ENCODE results near the gene LRPAP1. TPM values are rescaled to one million over a fixed set of nuclear protein-coding genes. Genes with fewer than 3 reads are reported as not detected.
"Not testable (repeated sequence)": the region's sequence is repeated elsewhere in the genome, so short reads cannot be mapped to it uniquely, and the experiment has no call there.

Gene LRPAP1
- total RNA-seq, 1 donor from 2014 or later, result 195 TPM

DNA sequence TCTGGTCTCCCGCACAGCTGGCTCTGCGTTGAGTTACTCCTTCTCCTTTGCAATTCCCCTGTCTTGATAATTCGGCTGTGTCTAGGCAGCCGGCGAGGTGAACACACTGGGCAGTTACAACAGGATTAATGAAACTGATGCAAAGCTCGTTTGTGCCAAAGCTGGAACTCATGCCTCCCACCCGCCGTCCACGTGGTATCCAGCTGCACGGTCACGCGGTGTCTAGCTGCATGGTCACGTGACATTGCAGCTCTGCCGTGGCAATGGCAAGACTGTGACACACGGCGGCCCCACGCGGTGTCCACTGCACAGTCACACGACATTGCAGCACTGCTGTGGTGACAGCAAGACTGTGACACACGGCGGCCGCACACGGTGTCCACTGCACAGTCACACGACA lies 31.2 kb upstream of the LRPAP1 start:
- no peaks in the 10 kb centered on the region for H3K27me3 ChIP-seq
- ATAC-seq, result no peak
- no peaks in the 10 kb centered on the region for H3K36me3 ChIP-seq
- TF ChIP-seq, protein P1, sequence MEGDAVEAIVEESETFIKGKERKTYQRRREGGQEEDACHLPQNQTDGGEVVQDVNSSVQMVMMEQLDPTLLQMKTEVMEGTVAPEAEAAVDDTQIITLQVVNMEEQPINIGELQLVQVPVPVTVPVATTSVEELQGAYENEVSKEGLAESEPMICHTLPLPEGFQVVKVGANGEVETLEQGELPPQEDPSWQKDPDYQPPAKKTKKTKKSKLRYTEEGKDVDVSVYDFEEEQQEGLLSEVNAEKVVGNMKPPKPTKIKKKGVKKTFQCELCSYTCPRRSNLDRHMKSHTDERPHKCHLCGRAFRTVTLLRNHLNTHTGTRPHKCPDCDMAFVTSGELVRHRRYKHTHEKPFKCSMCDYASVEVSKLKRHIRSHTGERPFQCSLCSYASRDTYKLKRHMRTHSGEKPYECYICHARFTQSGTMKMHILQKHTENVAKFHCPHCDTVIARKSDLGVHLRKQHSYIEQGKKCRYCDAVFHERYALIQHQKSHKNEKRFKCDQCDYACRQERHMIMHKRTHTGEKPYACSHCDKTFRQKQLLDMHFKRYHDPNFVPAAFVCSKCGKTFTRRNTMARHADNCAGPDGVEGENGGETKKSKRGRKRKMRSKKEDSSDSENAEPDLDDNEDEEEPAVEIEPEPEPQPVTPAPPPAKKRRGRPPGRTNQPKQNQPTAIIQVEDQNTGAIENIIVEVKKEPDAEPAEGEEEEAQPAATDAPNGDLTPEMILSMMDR (IDR thresholded peaks at IDR 0.05), result no peak
- no peak overlapping the region for H3K4me3 ChIP-seq
- H3K9me3 ChIP-seq, result no peaks in the 10 kb centered on the region
- no peak for DNase-seq
- intact Hi-C loops (cut with DNase I), result no loop called here
- no peaks in the 10 kb centered on the region for H3K4me1 ChIP-seq
- H3K27ac ChIP-seq, result no peak overlapping the region

DNA sequence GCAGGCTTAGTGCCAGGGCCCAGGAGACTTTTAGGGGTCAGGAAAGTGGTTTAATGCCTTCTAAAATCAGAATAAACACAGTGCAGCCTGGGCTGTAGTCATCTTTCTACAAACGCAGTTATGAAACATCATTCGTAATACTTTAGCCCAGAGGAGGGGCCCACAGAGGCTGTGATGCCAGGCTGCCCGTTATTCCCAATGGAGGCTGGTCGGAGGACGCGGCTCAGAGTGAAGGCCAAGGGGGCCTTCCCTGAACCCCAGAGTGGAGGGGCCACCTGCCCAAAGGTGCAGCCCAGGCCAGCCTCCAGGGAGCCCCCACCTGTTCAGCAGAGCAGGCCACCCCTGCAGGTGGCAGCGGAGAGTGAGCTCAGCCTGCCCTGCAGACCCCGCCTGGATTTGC lies 29.9 kb upstream of the LRPAP1 start:
- H3K4me3 ChIP-seq; H3K9me3 ChIP-seq; ATAC-seq; intact Hi-C loops (cut with DNase I); H3K27me3 ChIP-seq; DNase-seq; H3K4me1 ChIP-seq; H3K27ac ChIP-seq; H3K36me3 ChIP-seq: not testable (repeated sequence)

DNA sequence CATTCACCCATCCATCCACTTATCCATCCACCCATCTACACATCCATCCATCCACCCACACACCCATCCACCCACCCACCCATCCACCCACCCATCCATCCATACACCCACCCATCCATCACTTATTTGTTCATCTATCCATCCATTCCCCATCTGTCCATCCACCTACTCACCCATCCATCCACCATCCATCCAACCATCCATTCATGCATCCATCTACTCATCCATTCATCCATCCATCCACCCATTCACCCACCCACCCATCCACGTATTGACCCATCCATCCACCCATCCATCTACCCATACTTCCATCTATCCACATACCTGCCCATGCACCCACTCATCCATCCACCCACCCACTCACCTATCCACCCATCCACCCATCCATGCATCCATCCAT lies 28.2 kb upstream of the LRPAP1 start:
- H3K36me3 ChIP-seq; H3K27me3 ChIP-seq; ATAC-seq; H3K9me3 ChIP-seq; H3K4me1 ChIP-seq; DNase-seq; H3K4me3 ChIP-seq; intact Hi-C loops (cut with DNase I); H3K27ac ChIP-seq: not testable (repeated sequence)

DNA sequence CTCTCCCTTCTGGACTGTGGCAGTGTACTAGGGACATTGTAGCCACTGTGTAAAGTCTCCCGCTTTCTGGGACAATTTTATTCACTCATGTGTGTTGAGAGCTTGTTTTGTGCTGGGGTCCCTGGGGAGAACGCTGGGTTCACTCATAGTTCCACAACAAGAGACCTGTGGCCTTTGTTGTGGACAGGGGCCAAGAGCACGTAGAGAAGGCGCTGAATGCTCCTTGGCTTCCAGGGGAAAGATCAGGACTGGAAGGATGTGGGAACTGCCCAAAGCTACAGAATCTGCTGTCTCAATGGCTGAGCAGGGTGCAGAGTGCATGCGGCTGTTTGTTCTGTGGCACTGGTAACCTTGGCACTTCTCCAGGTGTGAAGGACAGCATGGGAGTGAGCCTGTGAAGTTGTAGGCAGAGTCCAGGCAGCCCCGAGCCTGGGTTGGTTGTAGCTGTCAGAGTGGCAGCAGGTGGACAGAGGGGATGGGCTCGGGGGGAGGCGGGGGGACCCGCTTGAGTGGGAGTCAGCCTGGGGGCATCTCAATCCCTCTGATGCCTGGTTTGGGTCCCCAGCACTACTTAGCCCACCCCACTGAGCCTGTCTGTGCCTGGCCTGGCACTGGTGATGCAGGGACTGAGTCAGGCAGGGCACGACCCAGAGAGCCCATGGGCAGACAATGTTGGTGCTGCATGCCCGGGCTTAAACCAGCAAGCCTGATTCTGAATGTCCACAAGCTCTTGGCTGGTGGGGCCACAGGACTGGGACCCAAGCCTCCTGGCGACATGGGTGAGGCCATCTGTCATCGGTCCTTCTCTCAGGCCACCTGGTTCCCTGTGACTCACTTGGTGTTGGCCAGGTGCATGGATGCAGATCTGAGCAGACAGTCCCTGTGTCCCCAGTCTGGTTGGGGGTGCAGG lies 27.4 kb upstream of the LRPAP1 start:
- ATAC-seq; H3K4me3 ChIP-seq; H3K9me3 ChIP-seq; H3K27ac ChIP-seq; H3K27me3 ChIP-seq; H3K36me3 ChIP-seq; H3K4me1 ChIP-seq; intact Hi-C loops (cut with DNase I); DNase-seq: not testable (repeated sequence)

DNA sequence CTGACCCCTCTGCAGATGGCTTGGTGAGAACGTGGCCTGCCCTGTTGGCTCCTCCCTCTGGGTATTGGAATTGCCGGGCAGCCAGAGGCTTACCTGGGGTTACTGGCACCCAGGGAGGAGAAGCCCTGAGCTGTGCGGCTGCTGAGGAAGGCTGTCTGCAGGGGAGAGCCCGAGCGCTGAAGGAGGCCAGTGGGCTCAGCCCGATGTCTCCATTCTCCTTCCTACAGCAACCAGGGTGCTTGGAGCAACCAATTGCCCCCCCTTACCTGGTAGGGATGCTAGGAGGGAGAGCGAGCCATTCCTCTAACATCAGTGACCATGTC lies 26.3 kb upstream of the LRPAP1 start:
- DNase-seq; H3K4me1 ChIP-seq; H3K27me3 ChIP-seq; H3K4me3 ChIP-seq; H3K36me3 ChIP-seq; intact Hi-C loops (cut with DNase I); H3K9me3 ChIP-seq; ATAC-seq; H3K27ac ChIP-seq: not testable (repeated sequence)

- H3K27ac ChIP-seq; H3K27me3 ChIP-seq; H3K4me3 ChIP-seq; H3K36me3 ChIP-seq; ATAC-seq; intact Hi-C loops (cut with DNase I); H3K4me1 ChIP-seq; H3K9me3 ChIP-seq: not testable (repeated sequence)
- peak; percentile 55 for DNase-seq
Measured at GRCh38 chr4:3557676-3558513, 25.7 kb upstream of the LRPAP1 start.

GRCh38 chr4:3557088-3557492 lies 24.9 kb upstream of the LRPAP1 start:
- H3K4me1 ChIP-seq; H3K27ac ChIP-seq; H3K9me3 ChIP-seq; H3K27me3 ChIP-seq; H3K36me3 ChIP-seq; H3K4me3 ChIP-seq; intact Hi-C loops (cut with DNase I): not testable (repeated sequence)
- DNase-seq (peak; percentile 78), ATAC-seq (peak; percentile 50)

GRCh38 chr4:3556244-3556867 lies 24.1 kb upstream of the LRPAP1 start:
- H3K9me3 ChIP-seq, H3K27me3 ChIP-seq: not testable (repeated sequence)

DNA sequence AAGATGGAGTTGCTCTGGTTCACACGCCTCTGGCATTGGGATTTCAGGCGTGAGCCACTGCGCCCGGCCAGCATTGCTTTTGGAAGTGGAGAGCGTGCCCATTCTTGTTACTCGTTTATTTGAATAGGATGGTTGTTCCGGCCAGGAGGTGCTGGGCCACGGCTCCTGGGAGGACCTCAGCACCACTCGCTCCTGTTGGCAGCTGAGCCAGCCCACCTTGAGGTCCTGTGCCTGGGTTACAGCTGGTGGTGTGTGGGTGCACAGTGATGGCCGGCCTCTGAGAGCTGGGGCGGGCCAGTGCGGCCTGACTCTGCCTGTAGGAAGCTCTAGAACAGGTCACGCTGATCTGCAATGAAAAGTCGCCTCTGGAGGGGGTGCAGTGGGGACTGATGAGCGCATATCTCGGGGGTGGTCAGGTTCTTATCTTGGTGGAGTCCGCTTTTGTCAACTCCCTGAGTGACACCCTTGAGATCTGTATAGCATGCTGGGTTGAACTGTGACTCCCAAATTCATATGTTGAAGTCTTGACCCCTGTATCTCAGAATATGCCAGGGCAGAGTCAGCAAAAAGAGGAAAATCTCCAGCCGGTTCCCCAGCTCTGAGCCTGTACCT lies 23.3 kb upstream of the LRPAP1 start:
- intact Hi-C loops (cut with DNase I); H3K4me3 ChIP-seq; H3K36me3 ChIP-seq; H3K9me3 ChIP-seq; H3K27ac ChIP-seq; H3K4me1 ChIP-seq; H3K27me3 ChIP-seq; ATAC-seq: not testable (repeated sequence)
- DNase-seq, result peak; percentile 31

More at GRCh38 chr4:3556244-3556867, 24.1 kb upstream of the LRPAP1 start:
- intact Hi-C loops (cut with DNase I); H3K4me1 ChIP-seq; H3K27ac ChIP-seq; H3K36me3 ChIP-seq; H3K4me3 ChIP-seq: not testable (repeated sequence)
- ATAC-seq, result peak; percentile 72
- peak; percentile 65 for DNase-seq

GRCh38 chr4:3551366-3551765 lies 19.1 kb upstream of the LRPAP1 start:
- H3K27ac ChIP-seq; H3K36me3 ChIP-seq; H3K4me1 ChIP-seq; H3K27me3 ChIP-seq; H3K4me3 ChIP-seq; intact Hi-C loops (cut with DNase I); H3K9me3 ChIP-seq; ATAC-seq: not testable (repeated sequence)
- peak; percentile 22 for DNase-seq

DNA sequence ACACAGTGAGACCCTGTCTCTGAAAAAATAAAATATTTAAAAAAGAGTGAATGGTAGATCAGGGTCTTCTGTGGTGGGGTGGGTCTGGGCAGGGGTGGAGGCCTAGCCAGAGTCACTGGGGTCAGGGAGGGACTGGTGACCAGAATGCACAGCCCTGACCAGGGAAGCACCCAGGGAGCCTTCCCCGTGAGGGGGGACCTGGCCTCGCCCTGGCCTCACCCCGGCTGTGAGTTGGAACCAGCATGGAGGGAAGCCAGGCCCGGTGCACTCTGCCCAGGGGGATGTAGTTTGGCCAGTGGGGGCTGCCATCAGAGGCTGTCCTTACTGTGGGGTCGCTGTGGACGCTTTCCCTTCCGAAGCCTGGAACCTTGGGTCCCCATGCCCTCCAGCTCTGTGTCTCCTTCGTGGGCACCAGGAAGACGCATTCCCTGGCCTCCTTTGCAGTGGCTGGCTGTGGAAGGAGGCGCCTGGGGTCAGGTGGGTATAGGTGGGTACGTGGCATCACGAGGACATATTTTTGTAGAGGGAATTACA lies 18.6 kb upstream of the LRPAP1 start:
- H3K4me1 ChIP-seq; H3K27ac ChIP-seq; H3K4me3 ChIP-seq; ATAC-seq; intact Hi-C loops (cut with DNase I); H3K36me3 ChIP-seq; H3K9me3 ChIP-seq; H3K27me3 ChIP-seq: not testable (repeated sequence)
- DNase-seq, result peak; percentile 39

GRCh38 chr4:3550041-3550440 lies 17.8 kb upstream of the LRPAP1 start:
- intact Hi-C loops (cut with DNase I); H3K4me3 ChIP-seq; ATAC-seq; H3K27me3 ChIP-seq; H3K4me1 ChIP-seq; H3K9me3 ChIP-seq; H3K27ac ChIP-seq; H3K36me3 ChIP-seq: not testable (repeated sequence)
- DNase-seq, result peak; percentile 25
